A549 treated with AZD9567 at 1 μM for 4 hours (cell line): Measurements from ENCODE around the gene PLEKHB2. TPM values are rescaled to one million over a fixed set of nuclear protein-coding genes. Genes with fewer than 3 reads are reported as not detected.

Experiments
- total RNA-seq: library from RNA; stranded (reverse); fragments of 200-300 nt; extraction: Qiagen RNA extraction; gene quantifications from 5 replicates; pipeline ENCODE4 v1.2.3, GENCODE V29; 2022; ENCODE audit not compliant: insufficient read depth

PLEKHB2 gene, protein sequence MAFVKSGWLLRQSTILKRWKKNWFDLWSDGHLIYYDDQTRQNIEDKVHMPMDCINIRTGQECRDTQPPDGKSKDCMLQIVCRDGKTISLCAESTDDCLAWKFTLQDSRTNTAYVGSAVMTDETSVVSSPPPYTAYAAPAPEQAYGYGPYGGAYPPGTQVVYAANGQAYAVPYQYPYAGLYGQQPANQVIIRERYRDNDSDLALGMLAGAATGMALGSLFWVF
- total RNA-seq = 76.7 to 87.4 TPM (median 80.2 TPM) in 5 replicates

GRCh38 chr2:131105156-131105949 is at the start of gene PLEKHB2:
TSS of gene PLEKHB2 (plus strand) at chr2:131105336. CDS start at chr2:131120942, 15,606 bp downstream.

DNA sequence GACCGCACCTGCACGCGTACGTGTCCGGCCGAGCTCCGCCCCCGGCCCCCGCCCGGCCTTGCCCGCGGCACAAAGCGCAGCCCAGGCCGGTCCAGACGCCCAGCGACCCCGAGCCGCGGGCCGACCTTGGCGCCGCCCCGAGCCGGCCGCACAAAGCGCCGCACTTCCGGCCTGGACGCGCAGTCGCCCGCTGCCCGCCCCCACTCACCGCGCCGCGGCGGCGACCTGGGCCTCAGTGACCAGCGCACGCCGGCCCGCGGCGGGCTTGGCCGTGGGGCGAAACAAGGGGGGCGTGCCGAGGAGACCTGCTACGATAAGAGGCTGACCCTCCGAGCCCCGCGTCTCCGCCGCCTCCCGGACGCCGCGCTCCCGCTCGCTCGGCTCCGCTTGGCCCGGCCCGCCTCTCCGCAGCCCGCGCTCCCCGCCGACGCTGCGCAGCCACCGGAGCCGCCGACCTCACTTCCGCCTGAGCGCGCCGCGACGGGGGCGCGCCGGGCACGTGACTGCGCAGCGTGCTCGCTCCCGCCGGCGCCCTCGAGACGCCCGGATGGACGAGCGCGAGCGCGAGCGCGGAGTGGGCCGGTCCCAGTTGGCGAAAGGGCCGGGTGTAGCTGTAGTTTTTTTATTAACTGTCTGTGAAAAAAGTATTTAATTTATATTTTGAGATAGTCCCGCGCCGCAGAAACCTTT is 12.0 kb upstream of the PLEKHB2 start, which contains the start of gene FAM168B:
Gene FAM168B, minus strand, starts transcription at position 455 of the 690 bp plus-strand sequence. CDS start 10,814 bp downstream, outside the sequence.

Other genes with a start within 250 kb of the PLEKHB2 start
- 82.1 to 95.0 TPM (median 93.2 TPM) in 5 replicates for gene FAM168B, start 11.9 kb upstream of the PLEKHB2 start, total RNA-seq
- gene POTEE, start 104.2 kb downstream of the PLEKHB2 start, total RNA-seq = 0.05 to 0.09 TPM (median 0.06 TPM) in 4 of 5 replicates, not detected in the other